ENCODE results near the gene INPP5E.

Gene INPP5E

GRCh38 chr9:136403538-136403914 lies 36.1 kb downstream of the INPP5E start:
- TF ChIP-seq FOXP2 (optimal IDR thresholded peaks at IDR 0.05; ENCODE audit: borderline replicate concordance, extremely low read depth, extremely low read length, insufficient read depth) (no peak), POLR2AphosphoS5 (IDR thresholded peaks at IDR 0.05; ENCODE audit: low read depth, low read length) (no peak), SIN3A (IDR thresholded peaks at IDR 0.05; ENCODE audit: borderline replicate concordance, insufficient read depth, low read length) (no peak), TAF1 (IDR thresholded peaks at IDR 0.05; ENCODE audit: borderline replicate concordance, insufficient read depth, low read length) (no peak), REST (IDR thresholded peaks at IDR 0.05; ENCODE audit: insufficient read depth in 1 of 2, low read depth in 2 of 2, low read length in 2 of 2) (no peak)

GRCh38 chr9:136402067-136402466 lies 37.6 kb downstream of the INPP5E start:
- TF ChIP-seq REST (IDR thresholded peaks at IDR 0.05; ENCODE audit: insufficient read depth in 1 of 2, low read depth in 2 of 2, low read length in 2 of 2): no peak
- TF ChIP-seq TAF1 (IDR thresholded peaks at IDR 0.05; ENCODE audit: borderline replicate concordance, insufficient read depth, low read length): no peak
- no peak for TF ChIP-seq FOXP2 (optimal IDR thresholded peaks at IDR 0.05; ENCODE audit: borderline replicate concordance, extremely low read depth, extremely low read length, insufficient read depth)
- no peak for TF ChIP-seq POLR2AphosphoS5 (IDR thresholded peaks at IDR 0.05; ENCODE audit: low read depth, low read length)
- no peak for TF ChIP-seq SIN3A (IDR thresholded peaks at IDR 0.05; ENCODE audit: borderline replicate concordance, insufficient read depth, low read length)

- TF ChIP-seq REST (IDR thresholded peaks at IDR 0.05; ENCODE audit: insufficient read depth in 1 of 2, low read depth in 2 of 2, low read length in 2 of 2) (no peak), SIN3A (IDR thresholded peaks at IDR 0.05; ENCODE audit: borderline replicate concordance, insufficient read depth, low read length) (no peak), FOXP2 (optimal IDR thresholded peaks at IDR 0.05; ENCODE audit: borderline replicate concordance, extremely low read depth, extremely low read length, insufficient read depth) (no peak), POLR2AphosphoS5 (IDR thresholded peaks at IDR 0.05; ENCODE audit: low read depth, low read length) (peak; percentile 9; the same call in 1 of the 2 replicates), TAF1 (IDR thresholded peaks at IDR 0.05; ENCODE audit: borderline replicate concordance, insufficient read depth, low read length) (no peak)
Observed at GRCh38 chr9:136401173-136401922, 38.3 kb downstream of the INPP5E start.

- TF ChIP-seq TAF1 (IDR thresholded peaks at IDR 0.05; ENCODE audit: borderline replicate concordance, insufficient read depth, low read length): peak; percentile 88; the same call in 1 of the 2 replicates
- 0 out of 4 replicates have a peak, but pooled peaks of 1 of the 2 experiments have one; percentile 23 for TF ChIP-seq REST (IDR thresholded peaks at IDR 0.05; ENCODE audit: insufficient read depth in 1 of 2, low read depth in 2 of 2, low read length in 2 of 2)
- no peak for TF ChIP-seq SIN3A (IDR thresholded peaks at IDR 0.05; ENCODE audit: borderline replicate concordance, insufficient read depth, low read length)
- peak; percentile 61 for TF ChIP-seq POLR2AphosphoS5 (IDR thresholded peaks at IDR 0.05; ENCODE audit: low read depth, low read length)
Observed at GRCh38 chr9:136400038-136400834, 39.4 kb downstream of the INPP5E start, which contains the start of gene SNAPC4. Gene SNAPC4 (minus strand): TSS chr9:136400170. CDS start chr9:136398428, 1,742 bp downstream.
